Stimulated activated CD8-positive, alpha-beta memory T cell treated with anti-CD3 and anti-CD28 coated beads, Interleukin-15, amount 100 ng/mL, for 24 hours (primary cell): ENCODE results near the gene SLC15A1.
"Not testable (repeated sequence)": the region's sequence is repeated elsewhere in the genome, so short reads cannot be mapped to it uniquely, and the experiment has no call there.

Experiments
- DNase-seq: peaks from one replicate; pipeline ENCODE4 v3.0.0-alpha.2; 2020; ENCODE audit warnings: low read depth

SLC15A1 gene

DNA sequence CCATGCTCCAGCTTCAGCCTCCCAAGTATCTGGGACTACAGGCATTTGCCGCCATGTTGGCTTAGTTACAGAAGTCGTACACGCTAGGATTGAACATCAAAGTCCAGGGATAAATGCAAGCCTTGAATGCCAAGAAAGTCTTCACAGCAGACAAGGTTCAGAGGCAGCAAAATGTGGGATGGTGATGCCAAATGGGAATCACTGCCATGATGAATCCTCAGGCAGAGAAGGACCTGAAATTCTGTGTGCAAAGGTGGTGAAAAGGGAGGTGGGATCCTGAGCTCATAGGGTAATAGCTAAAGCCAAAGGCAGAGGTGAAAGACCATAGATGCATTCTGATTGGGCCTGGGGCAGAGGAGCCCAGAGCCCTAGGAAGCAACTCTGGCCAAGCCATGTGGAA lies 96.2 kb downstream of the SLC15A1 start:
- DNase-seq, result no peak

DNA sequence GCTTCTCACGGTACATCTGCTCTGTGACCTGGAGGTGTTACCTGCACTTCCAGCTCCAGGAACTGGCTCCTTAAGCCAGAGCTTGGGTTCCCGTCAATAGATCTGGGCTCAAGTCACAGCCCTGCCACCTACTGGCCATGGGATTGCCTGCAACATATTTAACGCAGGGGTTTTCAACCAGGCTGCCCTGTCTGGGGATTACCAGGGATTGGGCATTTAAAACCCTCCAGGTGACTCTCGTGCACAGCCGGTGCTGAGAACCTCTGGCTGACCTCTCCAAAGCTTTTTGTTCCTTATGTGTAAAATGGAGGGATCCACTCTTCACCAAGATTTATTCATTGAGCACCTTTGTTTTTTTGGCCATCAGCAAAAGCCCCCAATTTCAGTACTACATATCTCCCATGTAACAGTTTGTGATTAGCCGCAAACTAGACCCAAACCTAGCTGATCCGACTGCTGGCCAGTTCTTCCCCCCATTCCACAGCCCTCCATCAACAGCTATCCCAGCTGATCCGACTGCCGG lies 98.9 kb downstream of the SLC15A1 start:
- DNase-seq, result peak; percentile 37

DNA sequence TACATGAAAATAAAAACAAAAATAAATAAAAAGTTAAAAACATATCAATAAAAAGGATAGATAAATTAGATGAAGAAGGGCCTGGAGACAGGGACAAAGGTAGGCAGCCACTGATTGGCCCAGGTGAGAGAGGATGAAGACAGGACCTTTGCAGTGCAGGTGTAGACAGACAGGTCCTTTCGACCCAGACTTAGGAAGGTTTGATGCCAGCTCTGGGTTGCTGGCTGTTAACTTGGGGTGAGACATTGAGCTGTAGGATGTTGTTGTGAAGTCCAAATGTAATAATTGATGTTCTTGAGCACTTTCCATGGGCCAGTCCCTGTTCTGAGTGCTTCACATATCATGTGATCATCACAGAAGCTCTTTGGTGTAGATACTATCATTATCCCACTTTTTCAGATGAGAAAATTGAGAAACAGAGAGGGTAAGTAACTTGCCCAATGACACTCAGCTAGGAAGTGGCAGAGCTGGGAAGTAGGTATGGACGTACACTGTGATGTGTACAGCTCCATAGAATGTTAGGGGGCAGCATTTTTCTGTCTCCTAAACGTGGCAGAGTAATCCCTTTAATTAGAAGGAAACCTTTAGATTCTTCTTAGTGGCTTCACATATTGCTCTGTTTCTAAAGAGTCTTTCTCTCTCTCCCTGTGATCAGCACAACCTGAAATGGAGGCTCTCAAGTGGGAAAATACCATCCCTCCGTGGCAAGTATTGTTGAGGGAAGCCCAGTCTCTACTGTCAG lies 99.6 kb downstream of the SLC15A1 start:
- DNase-seq, result no peak

DNA sequence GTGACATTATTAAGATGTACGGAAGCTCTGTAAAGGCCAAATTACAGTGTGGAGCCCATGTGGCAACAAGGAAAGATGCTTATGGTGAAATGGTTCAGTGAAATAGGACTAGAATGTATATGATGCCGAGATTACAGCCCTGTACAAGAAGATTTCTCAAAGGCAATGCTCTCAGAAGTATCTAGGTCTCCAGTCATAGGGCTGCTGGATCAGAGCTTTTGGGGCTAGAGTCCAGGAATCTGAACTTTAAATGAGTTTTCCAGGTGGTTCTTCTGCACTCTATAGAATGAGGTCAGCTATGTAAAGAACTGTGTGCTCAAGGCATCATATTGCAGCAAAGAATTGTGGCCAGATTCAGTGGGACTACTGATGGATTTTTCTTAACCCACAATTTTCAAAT lies 100.2 kb downstream of the SLC15A1 start:
- no peak for DNase-seq

DNA sequence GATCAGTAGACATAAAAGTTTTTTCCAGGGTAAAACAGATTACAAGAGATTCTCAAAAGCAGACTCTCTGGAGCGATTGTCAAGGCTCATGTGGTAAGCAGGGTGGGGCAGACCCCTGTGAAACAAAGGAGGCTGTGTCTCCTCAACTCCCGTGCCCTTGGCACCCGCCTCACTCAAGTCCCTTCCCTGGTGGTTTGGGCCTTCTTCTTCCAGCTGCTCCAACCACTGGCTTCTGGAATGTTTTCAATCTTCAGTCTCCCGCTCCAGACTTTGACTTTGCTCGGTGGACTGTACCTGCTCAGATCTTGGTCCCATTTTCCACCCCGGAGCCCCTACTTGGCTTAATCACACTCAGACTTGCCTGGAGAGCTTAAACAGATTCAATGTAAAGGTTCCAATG lies 100.7 kb downstream of the SLC15A1 start:
- no peak for DNase-seq

DNA sequence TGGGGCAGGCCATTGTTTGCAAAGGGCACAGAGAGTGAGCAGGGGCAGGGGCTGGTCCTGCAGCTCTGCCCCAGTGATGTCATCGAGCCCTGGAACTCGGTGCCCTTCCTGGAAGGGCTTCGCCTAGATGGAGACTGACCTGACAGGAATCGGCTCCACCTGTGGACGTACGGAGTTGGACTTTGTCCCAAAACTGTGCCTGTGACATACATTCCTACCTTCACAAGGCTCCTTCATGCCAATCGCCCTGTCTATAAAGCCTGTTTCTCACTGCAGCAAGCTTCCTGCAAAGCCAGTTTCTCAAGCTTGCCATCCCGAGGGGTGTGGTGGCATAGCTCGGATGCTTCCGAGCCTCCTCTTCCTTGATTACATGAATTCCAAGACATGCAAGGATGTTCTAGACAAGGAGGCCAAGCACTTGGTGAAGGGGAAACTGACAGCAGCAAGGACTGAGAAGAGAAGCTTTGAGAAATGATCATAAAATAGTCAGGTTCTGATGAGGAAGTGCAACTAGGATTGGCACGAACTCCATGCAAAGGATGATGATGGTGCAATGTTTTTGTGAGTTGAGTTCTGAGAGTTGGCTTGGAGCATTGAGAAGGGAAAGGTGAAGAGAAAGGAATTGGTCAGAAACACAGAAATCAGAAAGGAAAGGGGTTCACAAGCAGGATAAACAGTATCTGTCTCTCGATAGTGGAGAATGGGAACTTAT lies 101.9 kb downstream of the SLC15A1 start:
- no peak for DNase-seq

DNA sequence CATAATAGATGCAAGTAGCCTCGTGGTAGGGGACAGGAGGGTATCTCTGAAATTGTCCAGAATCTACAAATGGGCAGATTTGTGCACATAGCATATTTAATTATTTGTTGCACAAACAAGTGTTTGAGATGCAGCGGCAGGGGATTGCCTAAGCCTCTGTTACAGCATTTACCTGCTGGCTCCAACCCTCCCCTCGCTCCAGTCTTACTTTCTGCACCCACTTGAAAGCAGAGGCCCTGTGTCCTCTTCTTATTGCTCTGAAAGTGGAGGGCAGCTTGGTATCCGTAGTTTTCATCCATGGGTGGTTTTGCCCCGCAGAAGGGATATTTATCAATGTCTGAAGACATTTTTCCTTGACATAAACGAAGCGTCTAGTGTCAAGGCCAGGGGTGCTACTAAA lies 102.6 kb downstream of the SLC15A1 start:
- DNase-seq, result no peak

DNA sequence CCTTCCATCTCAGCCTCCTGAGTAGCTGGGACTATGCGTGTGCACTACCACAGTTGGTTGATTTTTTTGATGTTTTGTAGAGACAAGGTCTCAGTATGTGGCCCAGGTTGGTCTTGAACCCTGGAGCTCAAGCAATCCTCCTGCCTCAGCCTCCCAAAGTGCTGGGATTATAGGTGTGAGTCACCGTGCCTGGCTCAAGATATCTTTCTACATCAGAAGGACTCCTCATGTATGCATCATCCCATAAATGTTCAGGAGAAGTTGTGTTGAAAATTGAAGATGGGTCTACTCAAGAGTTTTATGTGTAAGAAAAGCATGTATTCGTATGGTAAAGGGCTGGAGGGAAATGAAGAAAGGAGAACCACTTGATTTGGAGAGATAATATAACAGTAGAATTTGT lies 103.8 kb downstream of the SLC15A1 start:
- no peak for DNase-seq

DNA sequence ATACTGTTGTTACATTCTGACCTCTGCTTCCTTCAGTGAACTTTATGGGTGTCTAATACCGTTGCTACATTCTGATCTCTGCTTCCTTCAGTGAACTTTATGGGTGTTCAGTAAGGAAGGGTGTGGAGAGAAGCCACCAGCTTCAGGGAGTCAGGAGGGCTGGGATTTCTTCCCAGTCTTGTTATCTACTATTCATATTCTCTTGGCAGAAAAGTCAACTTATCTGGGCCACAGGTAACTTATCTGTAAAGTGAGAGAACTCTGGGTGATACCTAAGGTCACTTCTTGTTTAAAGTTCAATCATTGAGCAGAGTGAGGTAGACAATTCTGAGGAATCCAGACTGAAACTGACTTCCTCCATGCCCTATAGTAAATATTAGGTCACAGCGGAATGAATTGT lies 104.3 kb downstream of the SLC15A1 start:
- no peak for DNase-seq

DNA sequence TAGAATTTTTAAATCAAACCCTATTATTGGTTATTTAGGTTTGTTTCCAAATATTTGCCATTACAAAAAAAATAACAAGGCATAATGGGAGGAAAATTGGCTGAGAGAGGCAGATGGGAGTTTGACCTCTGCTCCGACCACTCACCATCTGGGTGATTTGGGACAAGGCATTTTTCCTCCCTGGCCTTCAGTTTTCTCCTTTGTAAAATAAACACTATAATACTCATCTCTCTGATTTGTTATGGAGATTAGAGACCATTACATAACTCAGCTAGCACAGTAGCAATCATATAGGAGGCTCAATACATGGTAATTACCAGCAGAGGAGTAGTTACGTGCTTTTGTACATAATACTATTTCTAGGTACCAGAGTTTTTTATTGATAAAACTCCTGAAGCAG lies 105.4 kb downstream of the SLC15A1 start:
- DNase-seq, result no peak

DNA sequence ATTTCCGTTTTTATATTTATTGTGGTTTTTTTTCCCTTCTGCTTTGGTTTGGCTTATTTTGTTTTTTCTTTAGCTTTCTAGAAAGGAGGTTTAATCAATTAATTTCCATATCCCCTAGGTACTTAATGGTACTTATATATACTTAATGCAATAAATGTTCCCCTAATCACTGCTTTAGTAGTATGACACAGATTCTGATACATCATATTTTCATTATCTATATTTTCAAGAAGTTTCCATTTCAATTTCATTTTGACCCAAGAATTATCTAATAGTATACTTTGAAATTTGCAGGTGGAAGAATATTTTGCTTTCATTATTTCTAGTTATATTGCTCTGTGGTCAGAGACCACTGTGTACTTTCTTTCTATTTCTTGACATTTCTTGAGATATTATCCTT lies 109.0 kb downstream of the SLC15A1 start:
- no peak for DNase-seq

DNA sequence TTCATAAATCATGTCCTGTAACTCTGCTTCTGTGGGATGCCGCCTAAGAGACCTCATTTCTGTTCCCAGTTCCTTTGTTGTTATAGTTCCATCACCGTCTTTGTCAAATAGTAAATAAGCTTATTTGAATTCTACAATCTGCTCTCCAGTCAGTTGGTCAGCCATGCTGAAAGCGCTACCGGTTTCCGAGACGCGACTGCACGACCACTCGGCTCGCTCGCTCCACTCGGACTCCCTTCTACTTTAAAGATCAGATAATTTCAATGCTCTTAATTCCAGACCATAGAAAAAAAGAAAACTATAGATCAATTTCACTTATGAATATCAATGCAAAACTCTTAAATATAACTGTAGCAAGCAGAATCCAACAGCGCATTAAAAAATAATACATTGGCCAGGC lies 111.4 kb downstream of the SLC15A1 start:
- no peak for DNase-seq

DNA sequence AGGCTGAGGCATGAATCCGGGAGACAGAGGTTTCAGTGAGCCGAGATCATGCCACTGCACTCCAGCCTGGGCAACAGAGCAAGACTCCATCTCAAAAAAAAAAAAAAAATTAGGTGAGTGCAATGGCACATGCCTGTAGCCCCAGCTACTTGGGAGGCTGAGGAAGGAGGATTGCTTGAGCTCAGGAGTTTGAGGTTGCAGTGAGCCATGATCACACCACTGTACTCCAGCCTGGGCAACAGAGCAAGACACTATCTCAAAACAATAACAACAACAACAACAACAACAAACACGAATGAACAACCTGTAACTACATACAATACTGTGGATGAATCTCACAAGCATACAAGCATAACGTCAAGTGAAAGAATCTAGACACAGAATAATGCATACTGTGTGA lies 112.7 kb downstream of the SLC15A1 start:
- not testable (repeated sequence) for DNase-seq

DNA sequence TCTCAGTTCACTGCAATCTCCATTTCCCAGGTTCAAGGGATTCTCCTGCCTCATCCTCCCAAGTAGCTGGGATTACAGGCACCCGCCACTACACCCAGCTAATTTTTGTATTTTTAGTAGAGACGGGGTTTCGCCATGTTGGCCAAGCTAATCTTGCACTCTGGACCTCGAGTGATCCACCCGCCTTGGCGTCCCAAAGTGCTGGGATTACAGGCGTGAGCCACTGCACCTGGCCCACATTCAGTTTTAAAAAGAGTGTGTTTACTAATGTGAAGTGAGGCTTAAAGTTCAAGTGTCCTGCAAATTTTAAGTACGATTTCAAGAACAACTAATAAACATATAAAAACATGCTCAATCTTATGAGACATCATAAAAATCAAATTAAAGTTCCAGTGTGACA lies 114.1 kb downstream of the SLC15A1 start:
- not testable (repeated sequence) for DNase-seq
